ENCODE results near the gene HOOK2. TPM values are rescaled to one million over a fixed set of nuclear protein-coding genes. Genes with fewer than 3 reads are reported as not detected.
A peak's percentile ranks its signal among the peaks of the same experiment; 100 is the strongest.

The HOOK2 gene
- total and polyA plus RNA-seq, 2 of the 13 experiments (the other 11 are each of a cell fraction or from before 2014, with no cell fraction given) = 9.2 to 12.9 TPM

GRCh38 chr19:12801466-12802266 lies 26.3 kb upstream of the HOOK2 start, which contains the start of the genes PRDX2 and THSD8 (continued):
- TF ChIP-seq, protein P1, sequence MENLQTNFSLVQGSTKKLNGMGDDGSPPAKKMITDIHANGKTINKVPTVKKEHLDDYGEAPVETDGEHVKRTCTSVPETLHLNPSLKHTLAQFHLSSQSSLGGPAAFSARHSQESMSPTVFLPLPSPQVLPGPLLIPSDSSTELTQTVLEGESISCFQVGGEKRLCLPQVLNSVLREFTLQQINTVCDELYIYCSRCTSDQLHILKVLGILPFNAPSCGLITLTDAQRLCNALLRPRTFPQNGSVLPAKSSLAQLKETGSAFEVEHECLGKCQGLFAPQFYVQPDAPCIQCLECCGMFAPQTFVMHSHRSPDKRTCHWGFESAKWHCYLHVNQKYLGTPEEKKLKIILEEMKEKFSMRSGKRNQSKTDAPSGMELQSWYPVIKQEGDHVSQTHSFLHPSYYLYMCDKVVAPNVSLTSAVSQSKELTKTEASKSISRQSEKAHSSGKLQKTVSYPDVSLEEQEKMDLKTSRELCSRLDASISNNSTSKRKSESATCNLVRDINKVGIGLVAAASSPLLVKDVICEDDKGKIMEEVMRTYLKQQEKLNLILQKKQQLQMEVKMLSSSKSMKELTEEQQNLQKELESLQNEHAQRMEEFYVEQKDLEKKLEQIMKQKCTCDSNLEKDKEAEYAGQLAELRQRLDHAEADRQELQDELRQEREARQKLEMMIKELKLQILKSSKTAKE (CRISPR knock-in tag; IDR thresholded peaks at IDR 0.05; ENCODE audit: borderline replicate concordance) = peak; percentile 62; the same call in 1 of the 2 replicates
- peak; percentile 69 for TF ChIP-seq ZBTB38 (CRISPR knock-in tag; IDR thresholded peaks at IDR 0.05)
- peak; percentile 94 for TF ChIP-seq ZNF513 (CRISPR knock-in tag; conservative IDR thresholded peaks at IDR 0.05)
- TF ChIP-seq, protein P2, sequence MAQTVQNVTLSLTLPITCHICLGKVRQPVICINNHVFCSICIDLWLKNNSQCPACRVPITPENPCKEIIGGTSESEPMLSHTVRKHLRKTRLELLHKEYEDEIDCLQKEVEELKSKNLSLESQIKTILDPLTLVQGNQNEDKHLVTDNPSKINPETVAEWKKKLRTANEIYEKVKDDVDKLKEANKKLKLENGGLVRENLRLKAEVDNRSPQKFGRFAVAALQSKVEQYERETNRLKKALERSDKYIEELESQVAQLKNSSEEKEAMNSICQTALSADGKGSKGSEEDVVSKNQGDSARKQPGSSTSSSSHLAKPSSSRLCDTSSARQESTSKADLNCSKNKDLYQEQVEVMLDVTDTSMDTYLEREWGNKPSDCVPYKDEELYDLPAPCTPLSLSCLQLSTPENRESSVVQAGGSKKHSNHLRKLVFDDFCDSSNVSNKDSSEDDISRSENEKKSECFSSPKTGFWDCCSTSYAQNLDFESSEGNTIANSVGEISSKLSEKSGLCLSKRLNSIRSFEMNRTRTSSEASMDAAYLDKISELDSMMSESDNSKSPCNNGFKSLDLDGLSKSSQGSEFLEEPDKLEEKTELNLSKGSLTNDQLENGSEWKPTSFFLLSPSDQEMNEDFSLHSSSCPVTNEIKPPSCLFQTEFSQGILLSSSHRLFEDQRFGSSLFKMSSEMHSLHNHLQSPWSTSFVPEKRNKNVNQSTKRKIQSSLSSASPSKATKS (CRISPR knock-in tag; IDR thresholded peaks at IDR 0.05) = no peak; the same call in 1 of the 2 replicates
- no peak for TF ChIP-seq TBL1XR1 (IDR thresholded peaks at IDR 0.05; ENCODE audit: borderline replicate concordance, low read length, partially characterized antibody)
- peak; percentile 55; the same call in 1 of the 2 replicates for TF ChIP-seq MEF2D (CRISPR knock-in tag; IDR thresholded peaks at IDR 0.05)
- TF ChIP-seq, protein P3, sequence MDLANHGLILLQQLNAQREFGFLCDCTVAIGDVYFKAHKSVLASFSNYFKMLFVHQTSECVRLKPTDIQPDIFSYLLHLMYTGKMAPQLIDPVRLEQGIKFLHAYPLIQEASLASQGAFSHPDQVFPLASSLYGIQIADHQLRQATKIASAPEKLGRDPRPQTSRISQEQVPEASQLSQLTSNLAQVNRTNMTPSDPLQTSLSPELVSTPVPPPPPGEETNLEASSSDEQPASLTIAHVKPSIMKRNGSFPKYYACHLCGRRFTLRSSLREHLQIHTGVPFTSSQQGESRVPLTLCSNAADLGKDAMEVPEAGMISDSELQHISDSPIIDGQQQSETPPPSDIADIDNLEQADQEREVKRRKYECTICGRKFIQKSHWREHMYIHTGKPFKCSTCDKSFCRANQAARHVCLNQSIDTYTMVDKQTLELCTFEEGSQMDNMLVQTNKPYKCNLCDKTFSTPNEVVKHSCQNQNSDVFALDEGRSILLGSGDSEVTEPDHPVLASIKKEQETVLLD (CRISPR knock-in tag; IDR thresholded peaks at IDR 0.05; ENCODE audit: low read depth) = peak; percentile 35; the same call in 1 of the 2 replicates
- TF ChIP-seq, protein P4, sequence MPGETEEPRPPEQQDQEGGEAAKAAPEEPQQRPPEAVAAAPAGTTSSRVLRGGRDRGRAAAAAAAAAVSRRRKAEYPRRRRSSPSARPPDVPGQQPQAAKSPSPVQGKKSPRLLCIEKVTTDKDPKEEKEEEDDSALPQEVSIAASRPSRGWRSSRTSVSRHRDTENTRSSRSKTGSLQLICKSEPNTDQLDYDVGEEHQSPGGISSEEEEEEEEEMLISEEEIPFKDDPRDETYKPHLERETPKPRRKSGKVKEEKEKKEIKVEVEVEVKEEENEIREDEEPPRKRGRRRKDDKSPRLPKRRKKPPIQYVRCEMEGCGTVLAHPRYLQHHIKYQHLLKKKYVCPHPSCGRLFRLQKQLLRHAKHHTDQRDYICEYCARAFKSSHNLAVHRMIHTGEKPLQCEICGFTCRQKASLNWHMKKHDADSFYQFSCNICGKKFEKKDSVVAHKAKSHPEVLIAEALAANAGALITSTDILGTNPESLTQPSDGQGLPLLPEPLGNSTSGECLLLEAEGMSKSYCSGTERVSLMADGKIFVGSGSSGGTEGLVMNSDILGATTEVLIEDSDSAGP (CRISPR knock-in tag; IDR thresholded peaks at IDR 0.05; ENCODE audit: borderline replicate concordance) = peak; percentile 96
- peak; percentile 85 for TF ChIP-seq MYC (CRISPR knock-in tag; IDR thresholded peaks at IDR 0.05; ENCODE audit: borderline replicate concordance)
- peak; percentile 91; the same call in 1 of the 2 replicates for TF ChIP-seq KAT7 (CRISPR knock-in tag; IDR thresholded peaks at IDR 0.05; ENCODE audit: borderline replicate concordance)
- no peak for TF ChIP-seq ETS1 (CRISPR knock-in tag; IDR thresholded peaks at IDR 0.05)
- no peak; the same call in 1 of the 2 replicates for TF ChIP-seq NCOA2 (CRISPR knock-in tag; IDR thresholded peaks at IDR 0.05)
- TF ChIP-seq ZNF160 (CRISPR knock-in tag; IDR thresholded peaks at IDR 0.05) = peak; percentile 81; the same call in 1 of the 2 replicates
- TF ChIP-seq ZFP90 (CRISPR knock-in tag; IDR thresholded peaks at IDR 0.05; ENCODE audit: borderline replicate concordance) = no peak; the same call in 1 of the 2 replicates
- TF ChIP-seq E2F2 (CRISPR knock-in tag; IDR thresholded peaks at IDR 0.05; ENCODE audit: borderline replicate concordance) = 0 out of 2 replicates have a peak, but pooled peaks have one; percentile 40

Measured in HepG2 (cell line).